GM23338 (cell line): ENCODE measurements around the gene LRMDA. TPM values are rescaled to one million over a fixed set of nuclear protein-coding genes. Genes with fewer than 3 reads are reported as not detected.

Experiments
- ATAC-seq: fragments of 200-7000 bp; cut with Tn5 transposase; 3 replicates; pipeline ENCODE4 v1.9.1; 2020
- DNase-seq: peaks from one replicate; pipeline ENCODE4 v3.0.0-alpha.2; 2015; ENCODE audit warnings: low spot score
- H2AFZ ChIP-seq: fragments of 200-600 bp; sonication (generic); 2 replicates; pipeline ENCODE4 v1.8.0; 2016; ENCODE audit warnings: antibody characterized with exemption, mild to moderate bottlenecking, moderate library complexity
- H3F3A ChIP-seq: fragments of 200-600 bp; sonication (generic); replicated peaks from 2 replicates; pipeline ENCODE4 v1.8.0; 2017; ENCODE audit warnings: antibody characterized with exemption, mixed run types, low read depth
- H3K27ac ChIP-seq: fragments of 200-600 bp; sonication (generic); 2 replicates; pipeline ENCODE4 v1.6.1; 2016; ENCODE audit warnings: low read depth
- H3K27me3 ChIP-seq: fragments of 200-600 bp; sonication (generic); 2 replicates; pipeline ENCODE4 v1.8.0; 2016; ENCODE audit warnings: mild to moderate bottlenecking, mixed run types, moderate library complexity; ENCODE audit not compliant: insufficient read depth
- H3K36me3 ChIP-seq: fragments of 200-600 bp; sonication (generic); 2 replicates; pipeline ENCODE4 v1.8.0; 2016; ENCODE audit warnings: mild to moderate bottlenecking; ENCODE audit not compliant: insufficient read depth
- H3K4me1 ChIP-seq: fragments of 200-600 bp; sonication (generic); 2 replicates; pipeline ENCODE4 v1.8.0; 2016; ENCODE audit warnings: mild to moderate bottlenecking, moderate library complexity; ENCODE audit not compliant: insufficient read depth
- H3K4me2 ChIP-seq: fragments of 200-600 bp; sonication (generic); 2 replicates; pipeline ENCODE4 v1.7.1; 2017; ENCODE audit warnings: mixed run types
- H3K4me3 ChIP-seq: fragments of 200-600 bp; sonication (generic); 2 replicates; pipeline ENCODE4 v1.6.1; 2016; ENCODE audit warnings: mixed run types
- H3K79me2 ChIP-seq: fragments of 200-600 bp; sonication (generic); replicated peaks from 2 replicates; pipeline ENCODE4 v1.8.0; 2017; ENCODE audit warnings: mild to moderate bottlenecking; ENCODE audit not compliant: insufficient read depth
- H3K9me2 ChIP-seq: fragments of 200-600 bp; sonication (generic); 2 replicates; pipeline ENCODE4 v1.8.0; 2017; ENCODE audit not compliant: insufficient read depth
- H4K20me1 ChIP-seq: fragments of 200-600 bp; sonication (generic); replicated peaks from 2 replicates; pipeline ENCODE4 v1.8.0; 2017; ENCODE audit warnings: mild to moderate bottlenecking; ENCODE audit not compliant: insufficient read depth
- H3K27ac Mint-ChIP-seq: 2 replicates; pipeline ENCODE4 v1.8.0; 2020; ENCODE audit warnings: inconsistent platforms, mild to moderate bottlenecking, moderate library complexity, mixed read lengths
- H3K27me3 Mint-ChIP-seq: 3 replicates; pipeline ENCODE4 v1.8.0; 2022; ENCODE audit warnings: low read depth, mild to moderate bottlenecking, moderate library complexity, mixed read lengths, inconsistent platforms; ENCODE audit not compliant: insufficient read depth, poor library complexity
- H3K36me3 Mint-ChIP-seq: 3 replicates; pipeline ENCODE4 v1.8.0; 2021; ENCODE audit warnings: low read depth, mild to moderate bottlenecking, inconsistent platforms, moderate library complexity, mixed read lengths
- H3K4me1 Mint-ChIP-seq: 3 replicates; pipeline ENCODE4 v1.8.0; 2020; ENCODE audit warnings: mild to moderate bottlenecking, inconsistent platforms, mixed read lengths
- H3K4me3 Mint-ChIP-seq: 3 replicates; pipeline ENCODE4 v1.8.0; 2021; ENCODE audit warnings: moderate library complexity, mild to moderate bottlenecking, inconsistent platforms, mixed read lengths
- H3K9me3 Mint-ChIP-seq: 3 replicates; pipeline ENCODE4 v1.8.0; 2020; ENCODE audit warnings: moderate library complexity, mild to moderate bottlenecking, inconsistent platforms, mixed read lengths
- CREB1 ChIP-seq: fragments of 250-450 bp; sonication (Bioruptor Pico); IDR thresholded peaks from 2 replicates; pipeline ENCODE4 v1.5.0; 2020; ENCODE audit warnings: low read depth, mild to moderate bottlenecking, moderate library complexity
- EZH2 ChIP-seq: fragments of 200-600 bp; sonication (generic); IDR thresholded peaks from one replicate; pipeline ENCODE4 v1.8.0; 2017; ENCODE audit warnings: antibody characterized with exemption, mild to moderate bottlenecking, low read depth; ENCODE audit not compliant: unreplicated experiment
- NANOG ChIP-seq: IDR thresholded peaks from 2 replicates; pipeline ENCODE4 v1.6.1; 2016; ENCODE audit warnings: antibody characterized with exemption, borderline replicate concordance
- POLR2AphosphoS5 ChIP-seq: IDR thresholded peaks from 2 replicates; pipeline ENCODE4 v1.6.1; 2016; ENCODE audit warnings: antibody characterized with exemption, low read depth
- ZNF114 ChIP-seq: fragments of 250-450 bp; sonication (Bioruptor Pico); IDR thresholded peaks from 2 replicates; pipeline ENCODE4 v1.5.0; 2020; ENCODE audit warnings: mild to moderate bottlenecking, moderate library complexity
- ZNF331 ChIP-seq: fragments of 250-450 bp; sonication (Bioruptor Pico); IDR thresholded peaks from 2 replicates; pipeline ENCODE4 v1.5.0; 2020; ENCODE audit warnings: low read depth, mild to moderate bottlenecking, moderate library complexity
- polyA plus RNA-seq: library from polyadenylated mRNA; unstranded; fragments of >200 nt; fragmentation: Nextera tagmentation; extraction: Ambion mirVana; gene quantifications from 2 replicates; pipeline ENCODE4 v1.2.1, GENCODE V29; 2016
- total RNA-seq: library from RNA; depleted of rRNA; stranded (reverse); fragments of >200 nt; shearing (Covaris generic); gene quantifications from 2 replicates; pipeline ENCODE4 v1.2.3, GENCODE V29; 2014
- TF ChIP-seq, protein P1 (sequence below): IDR thresholded peaks from one replicate; pipeline ENCODE4 v1.6.1; 2018; ENCODE audit warnings: antibody characterized with exemption; ENCODE audit not compliant: unreplicated experiment
- TF ChIP-seq, protein P2 (sequence below): fragments of 250-450 bp; sonication (Bioruptor Pico); IDR thresholded peaks from 2 replicates; pipeline ENCODE4 v1.5.0; 2020; ENCODE audit warnings: mild to moderate bottlenecking, moderate library complexity

Gene LRMDA
- total and polyA plus RNA-seq, 2 experiments from 2014 or later, result 0.90 to 1.8 TPM

DNA sequence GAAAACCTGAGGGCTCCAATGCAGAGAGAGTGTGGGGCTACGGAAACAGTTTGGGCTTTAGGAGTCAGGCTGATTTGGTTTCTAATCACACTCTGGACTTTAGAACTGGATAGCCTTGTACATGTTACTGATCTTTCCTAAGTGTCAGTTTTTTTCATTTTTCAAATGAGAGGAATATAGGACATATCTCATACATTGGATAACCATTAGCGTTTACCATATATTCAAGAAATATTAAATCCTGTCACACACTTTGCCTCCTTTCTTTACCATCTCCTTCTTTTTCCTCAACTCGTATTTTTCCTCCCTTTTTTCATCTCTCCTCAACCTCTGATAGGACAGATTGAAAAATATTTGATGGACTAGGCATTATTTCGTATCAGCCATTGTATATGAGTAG, 885.7 kb downstream of the LRMDA start:
- ATAC-seq, result no peak
- H4K20me1 ChIP-seq, result no peaks in the 10 kb centered on the region
- no peak for TF ChIP-seq NANOG
- TF ChIP-seq, protein P1, sequence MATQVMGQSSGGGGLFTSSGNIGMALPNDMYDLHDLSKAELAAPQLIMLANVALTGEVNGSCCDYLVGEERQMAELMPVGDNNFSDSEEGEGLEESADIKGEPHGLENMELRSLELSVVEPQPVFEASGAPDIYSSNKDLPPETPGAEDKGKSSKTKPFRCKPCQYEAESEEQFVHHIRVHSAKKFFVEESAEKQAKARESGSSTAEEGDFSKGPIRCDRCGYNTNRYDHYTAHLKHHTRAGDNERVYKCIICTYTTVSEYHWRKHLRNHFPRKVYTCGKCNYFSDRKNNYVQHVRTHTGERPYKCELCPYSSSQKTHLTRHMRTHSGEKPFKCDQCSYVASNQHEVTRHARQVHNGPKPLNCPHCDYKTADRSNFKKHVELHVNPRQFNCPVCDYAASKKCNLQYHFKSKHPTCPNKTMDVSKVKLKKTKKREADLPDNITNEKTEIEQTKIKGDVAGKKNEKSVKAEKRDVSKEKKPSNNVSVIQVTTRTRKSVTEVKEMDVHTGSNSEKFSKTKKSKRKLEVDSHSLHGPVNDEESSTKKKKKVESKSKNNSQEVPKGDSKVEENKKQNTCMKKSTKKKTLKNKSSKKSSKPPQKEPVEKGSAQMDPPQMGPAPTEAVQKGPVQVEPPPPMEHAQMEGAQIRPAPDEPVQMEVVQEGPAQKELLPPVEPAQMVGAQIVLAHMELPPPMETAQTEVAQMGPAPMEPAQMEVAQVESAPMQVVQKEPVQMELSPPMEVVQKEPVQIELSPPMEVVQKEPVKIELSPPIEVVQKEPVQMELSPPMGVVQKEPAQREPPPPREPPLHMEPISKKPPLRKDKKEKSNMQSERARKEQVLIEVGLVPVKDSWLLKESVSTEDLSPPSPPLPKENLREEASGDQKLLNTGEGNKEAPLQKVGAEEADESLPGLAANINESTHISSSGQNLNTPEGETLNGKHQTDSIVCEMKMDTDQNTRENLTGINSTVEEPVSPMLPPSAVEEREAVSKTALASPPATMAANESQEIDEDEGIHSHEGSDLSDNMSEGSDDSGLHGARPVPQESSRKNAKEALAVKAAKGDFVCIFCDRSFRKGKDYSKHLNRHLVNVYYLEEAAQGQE, result no peak
- no peak for TF ChIP-seq CREB1
- no peak for TF ChIP-seq ZNF114
- TF ChIP-seq ZNF331 (CRISPR knock-in tag), result no peak
- Mint-ChIP-seq H3K27me3 (peaks cover 2% of the 10 kb centered on the region), H3K9me3 (no peaks in the 10 kb centered on the region), H3K4me3 (no peak overlapping the region), H3K4me1 (peaks cover 5% of the 10 kb centered on the region; the same call in 2 of the 3 replicates), H3K27ac (no peak overlapping the region), H3K36me3 (no peaks in the 10 kb centered on the region; the same call in 1 of the 3 replicates)
- no peak overlapping the region for H3K27ac ChIP-seq
- H3K27me3 ChIP-seq, result no peaks in the 10 kb centered on the region
- DNase-seq, result no peak
- H3K79me2 ChIP-seq, result no peaks in the 10 kb centered on the region
- H3F3A ChIP-seq, result no peaks in the 10 kb centered on the region
- no peaks in the 10 kb centered on the region for H3K9me2 ChIP-seq
- no peak overlapping the region for H3K4me2 ChIP-seq
- no peaks in the 10 kb centered on the region for H3K36me3 ChIP-seq
- no peaks in the 10 kb centered on the region for H3K4me1 ChIP-seq
- no peak overlapping the region for H2AFZ ChIP-seq
- H3K4me3 ChIP-seq, result no peak overlapping the region

GRCh38 chr10:76318211-76318610, 886.8 kb downstream of the LRMDA start:
- Histone ChIP-seq H3F3A (no peaks in the 10 kb centered on the region), H3K36me3 (no peaks in the 10 kb centered on the region), H3K4me1 (no peaks in the 10 kb centered on the region), H3K27ac (no peak overlapping the region), H3K27me3 (no peaks in the 10 kb centered on the region), H2AFZ (0 out of 2 replicates have a peak overlapping the region, but pooled peaks have one; percentile 66), H3K9me2 (no peaks in the 10 kb centered on the region), H4K20me1 (no peaks in the 10 kb centered on the region), H3K4me3 (no peak overlapping the region), H3K4me2 (no peak overlapping the region), H3K79me2 (no peaks in the 10 kb centered on the region)
- ATAC-seq (no peak), DNase-seq (no peak)
- H3K4me3 Mint-ChIP-seq, result no peak overlapping the region
- TF ChIP-seq POLR2AphosphoS5 (no peak), ZNF331 (CRISPR knock-in tag) (no peak), NANOG (no peak), ZNF114 (no peak), EZH2 (no peak)
- TF ChIP-seq, protein P1, result no peak
- TF ChIP-seq, protein P2, sequence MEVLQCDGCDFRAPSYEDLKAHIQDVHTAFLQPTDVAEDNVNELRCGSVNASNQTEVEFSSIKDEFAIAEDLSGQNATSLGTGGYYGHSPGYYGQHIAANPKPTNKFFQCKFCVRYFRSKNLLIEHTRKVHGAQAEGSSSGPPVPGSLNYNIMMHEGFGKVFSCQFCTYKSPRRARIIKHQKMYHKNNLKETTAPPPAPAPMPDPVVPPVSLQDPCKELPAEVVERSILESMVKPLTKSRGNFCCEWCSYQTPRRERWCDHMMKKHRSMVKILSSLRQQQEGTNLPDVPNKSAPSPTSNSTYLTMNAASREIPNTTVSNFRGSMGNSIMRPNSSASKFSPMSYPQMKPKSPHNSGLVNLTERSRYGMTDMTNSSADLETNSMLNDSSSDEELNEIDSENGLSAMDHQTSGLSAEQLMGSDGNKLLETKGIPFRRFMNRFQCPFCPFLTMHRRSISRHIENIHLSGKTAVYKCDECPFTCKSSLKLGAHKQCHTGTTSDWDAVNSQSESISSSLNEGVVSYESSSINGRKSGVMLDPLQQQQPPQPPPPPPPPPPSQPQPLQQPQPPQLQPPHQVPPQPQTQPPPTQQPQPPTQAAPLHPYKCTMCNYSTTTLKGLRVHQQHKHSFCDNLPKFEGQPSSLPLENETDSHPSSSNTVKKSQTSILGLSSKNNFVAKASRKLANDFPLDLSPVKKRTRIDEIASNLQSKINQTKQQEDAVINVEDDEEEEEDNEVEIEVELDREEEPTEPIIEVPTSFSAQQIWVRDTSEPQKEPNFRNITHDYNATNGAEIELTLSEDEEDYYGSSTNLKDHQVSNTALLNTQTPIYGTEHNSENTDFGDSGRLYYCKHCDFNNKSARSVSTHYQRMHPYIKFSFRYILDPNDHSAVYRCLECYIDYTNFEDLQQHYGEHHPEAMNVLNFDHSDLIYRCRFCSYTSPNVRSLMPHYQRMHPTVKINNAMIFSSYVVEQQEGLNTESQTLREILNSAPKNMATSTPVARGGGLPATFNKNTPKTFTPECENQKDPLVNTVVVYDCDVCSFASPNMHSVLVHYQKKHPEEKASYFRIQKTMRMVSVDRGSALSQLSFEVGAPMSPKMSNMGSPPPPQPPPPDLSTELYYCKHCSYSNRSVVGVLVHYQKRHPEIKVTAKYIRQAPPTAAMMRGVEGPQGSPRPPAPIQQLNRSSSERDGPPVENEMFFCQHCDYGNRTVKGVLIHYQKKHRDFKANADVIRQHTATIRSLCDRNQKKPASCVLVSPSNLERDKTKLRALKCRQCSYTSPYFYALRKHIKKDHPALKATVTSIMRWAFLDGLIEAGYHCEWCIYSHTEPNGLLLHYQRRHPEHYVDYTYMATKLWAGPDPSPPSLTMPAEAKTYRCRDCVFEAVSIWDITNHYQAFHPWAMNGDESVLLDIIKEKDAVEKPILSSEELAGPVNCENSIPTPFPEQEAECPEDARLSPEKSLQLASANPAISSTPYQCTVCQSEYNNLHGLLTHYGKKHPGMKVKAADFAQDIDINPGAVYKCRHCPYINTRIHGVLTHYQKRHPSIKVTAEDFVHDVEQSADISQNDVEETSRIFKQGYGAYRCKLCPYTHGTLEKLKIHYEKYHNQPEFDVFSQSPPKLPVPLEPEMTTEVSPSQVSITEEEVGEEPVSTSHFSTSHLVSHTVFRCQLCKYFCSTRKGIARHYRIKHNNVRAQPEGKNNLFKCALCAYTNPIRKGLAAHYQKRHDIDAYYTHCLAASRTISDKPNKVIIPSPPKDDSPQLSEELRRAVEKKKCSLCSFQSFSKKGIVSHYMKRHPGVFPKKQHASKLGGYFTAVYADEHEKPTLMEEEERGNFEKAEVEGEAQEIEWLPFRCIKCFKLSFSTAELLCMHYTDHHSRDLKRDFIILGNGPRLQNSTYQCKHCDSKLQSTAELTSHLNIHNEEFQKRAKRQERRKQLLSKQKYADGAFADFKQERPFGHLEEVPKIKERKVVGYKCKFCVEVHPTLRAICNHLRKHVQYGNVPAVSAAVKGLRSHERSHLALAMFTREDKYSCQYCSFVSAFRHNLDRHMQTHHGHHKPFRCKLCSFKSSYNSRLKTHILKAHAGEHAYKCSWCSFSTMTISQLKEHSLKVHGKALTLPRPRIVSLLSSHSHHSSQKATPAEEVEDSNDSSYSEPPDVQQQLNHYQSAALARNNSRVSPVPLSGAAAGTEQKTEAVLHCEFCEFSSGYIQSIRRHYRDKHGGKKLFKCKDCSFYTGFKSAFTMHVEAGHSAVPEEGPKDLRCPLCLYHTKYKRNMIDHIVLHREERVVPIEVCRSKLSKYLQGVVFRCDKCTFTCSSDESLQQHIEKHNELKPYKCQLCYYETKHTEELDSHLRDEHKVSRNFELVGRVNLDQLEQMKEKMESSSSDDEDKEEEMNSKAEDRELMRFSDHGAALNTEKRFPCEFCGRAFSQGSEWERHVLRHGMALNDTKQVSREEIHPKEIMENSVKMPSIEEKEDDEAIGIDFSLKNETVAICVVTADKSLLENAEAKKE (CRISPR knock-in tag), result no peak
- H3K4me1 Mint-ChIP-seq, result peaks cover 5% of the 10 kb centered on the region; the same call in 2 of the 3 replicates
- no peaks in the 10 kb centered on the region for H3K9me3 Mint-ChIP-seq
- H3K36me3 Mint-ChIP-seq, result no peaks in the 10 kb centered on the region; the same call in 1 of the 3 replicates
- no peak overlapping the region for H3K27ac Mint-ChIP-seq
- peaks cover 2% of the 10 kb centered on the region for H3K27me3 Mint-ChIP-seq
